DMS 273 treated with DMSO at 0.1 percent for 48 hours (cell line): Measurements from ENCODE around the gene DOK5.
"Not testable (repeated sequence)": the region's sequence is repeated elsewhere in the genome, so short reads cannot be mapped to it uniquely, and the experiment has no call there.

ENCODE experiments used
- DNase-seq: peaks from one replicate; lab custom pipeline; 2025; lab: John Stamatoyannopoulos, UW

Gene DOK5

DNA sequence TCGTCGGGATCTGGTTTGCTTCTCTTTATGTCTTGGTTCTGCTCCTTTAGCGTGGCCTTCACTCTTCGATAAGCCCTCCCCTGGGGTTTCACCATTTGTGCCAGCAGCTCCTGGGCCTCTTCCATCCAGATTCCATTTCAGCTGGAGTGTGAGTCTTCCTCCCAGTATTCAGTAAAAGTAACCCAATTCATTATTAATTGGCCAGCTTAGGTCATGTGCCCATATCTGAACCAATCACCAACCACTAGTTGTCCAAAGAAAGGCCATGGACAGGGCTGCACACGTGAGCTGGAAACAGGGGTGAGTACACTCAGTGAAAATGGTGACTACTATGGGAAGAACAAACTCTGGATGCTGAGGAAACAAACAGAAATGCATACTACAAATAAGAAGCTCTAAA is 2.8 kb upstream of the DOK5 start:
- DNase-seq = no peak

DNA sequence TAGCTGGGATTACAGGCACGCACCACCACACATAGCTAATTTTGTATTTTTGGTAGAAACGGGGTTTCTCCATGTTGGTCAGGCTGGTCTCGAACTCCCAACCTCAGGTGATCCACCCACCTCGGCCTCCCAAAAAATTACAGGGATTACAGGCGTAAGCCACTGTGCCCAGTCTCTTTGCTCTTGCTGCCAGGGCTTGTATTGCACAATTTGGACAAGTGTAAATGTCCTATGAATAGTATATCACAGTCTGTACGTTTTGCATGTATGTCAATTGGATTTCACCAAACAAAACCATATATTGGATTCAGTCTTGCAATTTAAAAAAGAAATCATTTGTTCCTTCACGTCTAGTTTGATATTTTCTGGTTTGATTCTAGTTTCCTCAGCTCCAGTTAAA is 2.1 kb upstream of the DOK5 start:
- DNase-seq = no peak

DNA sequence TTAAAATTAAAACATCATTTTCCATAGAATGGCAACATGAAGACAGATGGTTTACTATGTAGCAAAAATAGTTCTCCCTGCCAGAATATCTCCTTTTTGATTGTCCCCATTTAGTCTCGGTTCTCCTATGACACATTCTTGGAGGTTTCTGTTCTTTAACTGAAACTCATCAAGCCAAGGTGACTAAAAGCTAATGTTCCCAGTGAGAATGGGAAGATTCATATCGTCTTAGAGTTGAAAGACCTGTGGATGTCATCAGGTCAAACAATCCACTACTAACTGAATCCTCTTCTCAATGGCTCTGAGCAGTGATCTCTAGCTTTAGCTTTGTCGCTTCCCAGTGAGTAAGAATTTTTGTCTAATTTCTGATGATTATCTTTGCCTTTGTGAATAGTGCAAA is 1.3 kb upstream of the DOK5 start:
- no peak for DNase-seq

- no peak for DNase-seq
Measured at GRCh38 chr20:54474866-54475265, 527 bp upstream of the DOK5 start.

- no peak for DNase-seq
Measured at GRCh38 chr20:54476169-54477009, 996 bp downstream of the DOK5 start.

DNA sequence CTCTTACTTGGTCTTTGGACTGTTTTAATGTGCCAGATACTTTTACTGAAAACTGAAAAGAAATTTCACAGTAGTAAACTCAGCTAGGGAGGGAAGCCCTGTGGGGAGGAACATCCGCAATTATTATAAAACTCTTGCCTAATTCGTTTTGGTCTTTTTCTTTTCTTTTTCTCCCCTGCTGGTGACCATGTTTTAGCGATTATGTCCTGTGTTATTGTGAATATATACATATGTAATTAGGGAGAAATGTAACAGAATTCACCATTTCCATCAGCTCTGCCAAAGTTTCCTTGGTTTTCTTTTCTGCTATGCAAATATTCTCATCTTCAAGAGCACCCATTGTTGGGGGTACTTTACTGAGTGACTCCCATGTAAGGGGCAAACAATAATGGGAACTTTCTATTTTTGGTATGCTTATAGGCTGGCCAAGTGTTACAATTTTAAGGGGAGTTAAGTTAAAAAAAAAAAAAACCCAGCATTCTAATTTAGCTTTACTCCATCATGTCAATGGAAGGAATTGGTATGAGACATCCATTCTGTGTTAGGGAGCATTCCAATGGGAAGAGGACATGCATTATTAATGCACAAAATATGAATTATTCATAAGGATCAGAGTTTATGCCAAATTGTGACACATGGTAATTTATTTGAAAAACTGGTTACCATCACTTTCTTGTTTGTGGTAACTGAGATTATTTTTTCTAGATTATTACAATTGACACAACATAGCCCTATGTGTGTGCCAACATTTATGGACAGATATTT is 2.0 kb downstream of the DOK5 start:
- no peak for DNase-seq

DNA sequence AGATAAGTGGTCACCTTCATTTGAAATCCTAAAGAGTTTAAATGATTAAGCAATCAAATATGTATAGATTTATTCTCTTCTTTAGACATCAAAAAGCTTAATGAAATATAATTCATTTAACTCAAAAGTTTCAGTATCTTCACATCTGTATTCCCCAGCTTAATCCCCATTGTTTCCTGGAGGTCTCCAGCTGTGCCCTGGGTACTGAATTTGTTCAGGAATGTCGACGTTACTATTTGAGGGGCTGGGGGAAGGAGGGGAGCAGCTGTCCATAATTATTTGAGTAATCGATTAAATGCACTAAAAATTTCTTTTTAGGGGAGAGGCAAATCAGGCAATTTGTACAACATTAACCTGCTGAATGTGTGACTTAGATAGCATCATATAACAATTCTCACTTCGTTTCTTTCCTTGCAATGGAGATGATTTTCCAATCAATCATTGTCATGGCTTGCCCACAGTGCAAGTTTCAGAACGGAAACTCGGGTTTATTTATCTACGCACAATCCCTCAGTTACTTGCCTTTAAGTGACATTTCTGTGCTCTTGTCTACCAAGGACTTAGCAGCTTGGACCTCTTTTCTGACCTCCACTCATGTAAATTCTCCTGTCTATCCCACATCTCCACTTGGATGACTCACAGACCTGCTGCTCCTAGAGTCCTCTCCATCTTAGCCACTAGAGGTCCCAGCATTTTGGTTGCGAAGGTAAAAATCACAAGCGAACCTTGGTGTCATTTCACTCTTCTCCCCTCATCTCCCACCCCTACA is 3.9 kb downstream of the DOK5 start:
- DNase-seq = no peak

DNA sequence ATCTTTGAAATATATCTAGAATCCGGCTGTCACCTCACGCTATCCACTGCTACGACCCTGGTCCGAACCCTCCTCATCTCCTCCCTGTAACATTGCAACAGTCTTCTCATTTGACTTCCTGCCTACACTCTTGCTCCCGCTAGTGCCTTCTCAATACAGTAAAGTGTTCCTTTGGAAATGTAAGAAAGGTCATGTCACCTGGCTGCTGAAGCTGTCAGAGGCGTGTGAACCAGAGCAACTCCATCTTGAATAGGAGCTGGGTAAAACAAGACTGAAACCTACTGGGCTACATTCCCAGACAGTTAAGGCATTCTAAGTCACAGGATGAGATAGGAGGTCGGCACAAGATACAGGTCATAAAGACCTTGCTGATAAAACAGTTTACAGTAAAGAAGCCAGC is 4.5 kb downstream of the DOK5 start:
- not testable (repeated sequence) for DNase-seq

- no peak for DNase-seq
Measured at GRCh38 chr20:54481442-54481841, 6.0 kb downstream of the DOK5 start.

DNA sequence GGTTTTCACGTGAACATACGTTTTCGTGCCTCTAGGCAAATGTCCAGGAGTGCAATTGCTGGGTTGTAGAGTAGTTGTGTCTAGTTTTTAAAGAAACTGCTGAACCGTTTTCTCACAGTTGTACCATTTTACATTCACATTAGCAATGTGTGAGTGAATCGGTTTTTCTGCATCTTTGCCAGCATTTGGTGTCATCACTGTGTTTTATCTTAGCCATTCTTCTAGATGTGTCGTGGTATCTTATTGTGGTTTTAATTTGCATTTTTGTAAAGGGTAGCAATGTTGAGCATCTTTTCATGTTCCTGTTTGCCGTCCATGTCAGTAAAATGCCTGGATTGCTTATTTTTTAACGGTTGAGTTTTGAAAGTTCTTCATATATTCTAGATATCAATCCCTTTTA is 10.2 kb downstream of the DOK5 start:
- DNase-seq = no peak

DNA sequence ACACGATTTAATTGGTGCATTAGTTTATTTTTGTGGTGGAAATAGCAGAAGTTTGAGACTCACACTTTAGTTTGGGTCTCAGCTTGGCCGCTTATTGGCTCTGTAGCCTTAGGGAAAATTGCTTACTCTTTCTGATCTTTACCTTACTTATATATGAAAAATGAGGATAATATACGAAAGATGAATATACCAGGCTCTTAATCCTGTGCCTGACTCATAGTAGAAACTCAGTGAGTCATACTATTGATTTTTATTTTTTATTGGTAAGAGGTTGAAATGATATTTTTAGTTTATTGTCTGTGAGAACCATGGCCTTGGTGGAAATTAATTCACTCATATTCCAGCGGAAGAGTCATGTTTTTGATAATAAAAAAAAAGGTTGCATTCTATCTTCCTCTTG is 11.2 kb downstream of the DOK5 start:
- no peak for DNase-seq

DNA sequence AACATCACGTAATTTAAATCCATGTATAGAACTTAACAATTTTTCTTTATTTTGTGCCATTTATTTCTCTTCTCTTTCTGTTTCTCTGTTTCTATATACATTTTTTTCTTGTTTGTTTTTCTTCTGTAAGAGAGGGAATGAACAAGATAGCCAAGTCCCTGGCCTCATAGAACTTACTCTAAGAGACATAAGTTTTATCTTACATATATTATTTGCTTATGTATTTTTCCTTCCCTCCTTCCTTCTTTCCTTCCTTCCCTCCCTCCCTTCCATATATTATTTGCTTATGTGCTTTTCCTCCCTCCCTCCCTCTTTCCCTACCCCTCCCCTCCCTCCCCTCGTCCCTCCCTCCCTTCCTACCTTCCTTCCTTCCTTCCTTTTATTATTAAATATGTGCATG is 13.0 kb downstream of the DOK5 start:
- no peak for DNase-seq

DNA sequence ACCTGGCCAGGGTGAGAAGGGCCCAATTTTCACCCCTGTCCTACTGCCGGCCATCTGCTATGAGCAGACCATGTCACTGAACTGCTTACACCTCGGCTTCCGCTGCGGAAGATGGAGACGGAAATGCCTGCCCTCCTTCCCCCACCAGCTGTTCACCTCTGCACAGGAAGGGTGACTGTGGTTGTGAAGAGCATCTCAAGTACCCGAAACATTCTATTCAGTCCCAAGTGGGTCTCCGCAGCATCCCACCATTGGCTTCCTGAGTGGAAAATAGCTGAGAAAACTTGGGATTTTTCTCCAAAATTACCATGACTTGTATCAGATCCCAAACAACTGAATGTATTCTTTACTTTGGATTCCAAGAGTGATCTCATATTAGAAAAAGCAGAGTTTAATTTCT is 16.1 kb downstream of the DOK5 start:
- no peak for DNase-seq

GRCh38 chr20:54494303-54495006 is 19.1 kb downstream of the DOK5 start:
- DNase-seq = no peak

- DNase-seq = no peak
Measured at GRCh38 chr20:54497931-54498718, 22.7 kb downstream of the DOK5 start.

GRCh38 chr20:54499111-54499510 is 23.7 kb downstream of the DOK5 start:
- no peak for DNase-seq

DNA sequence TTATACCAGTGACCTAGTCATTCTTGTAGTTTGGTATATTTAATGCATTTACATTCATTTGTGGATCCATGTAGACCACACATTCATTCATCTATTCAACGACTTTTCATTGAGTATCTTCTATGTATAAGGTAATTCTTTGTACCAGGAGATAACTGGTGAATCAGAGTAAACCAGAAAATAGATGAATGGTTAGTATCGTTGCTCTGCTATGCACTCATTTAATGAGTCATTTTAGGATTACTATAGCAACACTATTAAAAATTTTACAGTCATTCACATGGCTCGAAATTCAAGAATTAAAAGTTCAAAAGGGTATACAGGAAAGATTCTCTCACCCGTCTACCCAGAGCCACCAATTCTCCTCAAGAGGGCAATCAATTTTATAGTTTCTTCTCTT is 26.8 kb downstream of the DOK5 start:
- no peak for DNase-seq

DNA sequence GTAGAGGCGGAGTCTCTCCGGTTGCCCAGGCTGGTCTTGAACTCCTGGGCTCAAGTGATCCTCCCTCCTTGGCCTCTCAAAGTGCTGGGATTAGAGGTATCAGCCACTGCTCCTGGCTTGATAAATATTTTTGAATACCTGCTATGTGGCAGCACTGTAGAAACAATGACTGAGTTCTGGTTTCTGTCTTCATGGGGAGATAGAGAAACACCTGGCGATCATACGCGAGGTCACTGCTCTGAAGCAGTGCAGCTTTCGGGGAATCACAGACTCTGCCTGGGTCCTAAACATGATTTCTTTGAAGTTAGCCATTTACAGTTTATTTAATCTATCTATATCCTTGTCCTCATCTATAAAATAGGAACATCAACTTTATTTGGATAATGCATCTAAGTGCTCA is 31.2 kb downstream of the DOK5 start:
- DNase-seq = no peak

- DNase-seq = no peak
Measured at GRCh38 chr20:54510541-54511129, 35.2 kb downstream of the DOK5 start.

- DNase-seq = no peak
Measured at GRCh38 chr20:54512694-54513093, 37.3 kb downstream of the DOK5 start.

GRCh38 chr20:54514028-54514607 is 38.7 kb downstream of the DOK5 start:
- no peak for DNase-seq
